WTC11 (cell line): Measurements from ENCODE around the gene OSBP2. TPM values are rescaled to one million over a fixed set of nuclear protein-coding genes. Genes with fewer than 3 reads are reported as not detected.

ENCODE experiments used
- ATAC-seq: fragments of 200-7000 bp; cut with Tn5 transposase; 2 replicates; pipeline ENCODE4 v1.10.0; 2021; ENCODE audit warnings: mild to moderate bottlenecking, moderate library complexity
- CTCF ChIA-PET: fragments of 300-600 bp; sonication (Branson Sonifier 250); formaldehyde crosslinking; loops from one replicate; lab custom pipeline; 2021; ENCODE audit warnings: antibody characterized with exemption; lab: Charles Lee
- POLR2A ChIA-PET: fragments of 350-600 bp; sonication (Branson Sonifier 250); formaldehyde crosslinking; loops from one replicate; lab custom pipeline; 2021; ENCODE audit warnings: antibody characterized with exemption; lab: Charles Lee
- DNase-seq: peaks from one replicate; pipeline ENCODE4 v3.0.0; 2021; ENCODE audit warnings: low spot score
- H3K27ac Mint-ChIP-seq: 2 replicates; pipeline ENCODE4 v1.8.0; 2021; ENCODE audit warnings: mixed read lengths
- H3K27me3 Mint-ChIP-seq: 2 replicates; pipeline ENCODE4 v1.8.0; 2021; ENCODE audit warnings: low read depth, mild to moderate bottlenecking, moderate library complexity, mixed read lengths
- H3K36me3 Mint-ChIP-seq: 2 replicates; pipeline ENCODE4 v1.8.0; 2021; ENCODE audit warnings: mixed read lengths
- H3K4me1 Mint-ChIP-seq: 2 replicates; pipeline ENCODE4 v1.8.0; 2022; ENCODE audit warnings: mixed read lengths
- H3K4me3 Mint-ChIP-seq: 2 replicates; pipeline ENCODE4 v1.8.0; 2021; ENCODE audit warnings: mild to moderate bottlenecking, moderate library complexity, mixed read lengths
- H3K9me3 Mint-ChIP-seq: 2 replicates; pipeline ENCODE4 v1.8.0; 2021; ENCODE audit warnings: mixed read lengths
- AR ChIP-seq: fragments of 250-450 bp; sonication (Bioruptor Pico); IDR thresholded peaks from 2 replicates; pipeline ENCODE4 v1.9.0; 2021; ENCODE audit warnings: mild to moderate bottlenecking
- CDX4 ChIP-seq: fragments of 250-450 bp; sonication (Bioruptor Pico); IDR thresholded peaks from 2 replicates; pipeline ENCODE4 v1.9.0; 2021; ENCODE audit warnings: moderate library complexity, mild to moderate bottlenecking, inconsistent platforms, borderline replicate concordance
- CREB1 ChIP-seq: sonication (generic); formaldehyde crosslinking; IDR thresholded peaks from 2 replicates; pipeline ENCODE4 v1.8.0; 2023; ENCODE audit warnings: mild to moderate bottlenecking, missing genetic modification reagents
- EMX1 ChIP-seq: fragments of 250-450 bp; sonication (Bioruptor Pico); IDR thresholded peaks from 2 replicates; pipeline ENCODE4 v1.8.0; 2021; ENCODE audit warnings: mild to moderate bottlenecking
- GABPB1 ChIP-seq: sonication (generic); formaldehyde crosslinking; IDR thresholded peaks from 2 replicates; pipeline ENCODE4 v1.8.1; 2023; ENCODE audit warnings: mild to moderate bottlenecking, missing genetic modification reagents
- JAZF1 ChIP-seq: fragments of 250-450 bp; sonication (Bioruptor Pico); IDR thresholded peaks from 2 replicates; pipeline ENCODE4 v1.9.0; 2021; ENCODE audit warnings: moderate library complexity, mild to moderate bottlenecking, inconsistent platforms
- NFATC4 ChIP-seq: fragments of 250-450 bp; sonication (Bioruptor Pico); IDR thresholded peaks from 2 replicates; pipeline ENCODE4 v1.9.0; 2021; ENCODE audit warnings: mild to moderate bottlenecking
- NFE2L1 ChIP-seq: sonication (generic); formaldehyde crosslinking; IDR thresholded peaks from 2 replicates; pipeline ENCODE4 v1.8.1; 2023; ENCODE audit warnings: missing genetic modification reagents
- NR3C1 ChIP-seq: sonication (generic); formaldehyde crosslinking; conservative IDR thresholded peaks from 2 replicates; pipeline ENCODE4 v1.8.1; 2023; ENCODE audit warnings: low read depth, mild to moderate bottlenecking, missing genetic modification reagents
- PREB ChIP-seq: sonication (generic); formaldehyde crosslinking; IDR thresholded peaks from 2 replicates; pipeline ENCODE4 v1.8.1; 2022; ENCODE audit warnings: mild to moderate bottlenecking, missing genetic modification reagents, moderate library complexity, borderline replicate concordance
- PRRX2 ChIP-seq: fragments of 250-450 bp; sonication (Bioruptor Pico); IDR thresholded peaks from 2 replicates; pipeline ENCODE4 v1.8.0; 2021; ENCODE audit warnings: mild to moderate bottlenecking
- RORB ChIP-seq: fragments of 250-450 bp; sonication (Bioruptor Pico); IDR thresholded peaks from 2 replicates; pipeline ENCODE4 v1.9.0; 2021; ENCODE audit warnings: mild to moderate bottlenecking
- TEAD1 ChIP-seq: sonication (generic); formaldehyde crosslinking; IDR thresholded peaks from 2 replicates; pipeline ENCODE4 v1.8.0; 2022; ENCODE audit warnings: mild to moderate bottlenecking, missing genetic modification reagents
- TP53 ChIP-seq: sonication (generic); formaldehyde crosslinking; IDR thresholded peaks from 2 replicates; pipeline ENCODE4 v1.8.1; 2023; ENCODE audit warnings: mild to moderate bottlenecking, missing genetic modification reagents
- ZBTB43 ChIP-seq: sonication (generic); formaldehyde crosslinking; IDR thresholded peaks from 2 replicates; pipeline ENCODE4 v1.8.1; 2023; ENCODE audit warnings: mild to moderate bottlenecking, missing genetic modification reagents
- ZNF219 ChIP-seq: sonication (generic); formaldehyde crosslinking; IDR thresholded peaks from 2 replicates; pipeline ENCODE4 v1.8.0; 2023; ENCODE audit warnings: missing genetic modification reagents, mild to moderate bottlenecking, borderline replicate concordance
- total RNA-seq: library from RNA; stranded (reverse); gene quantifications from 3 replicates; pipeline ENCODE4 v1.2.3, GENCODE V29; 2021
- TF ChIP-seq, protein P1 (sequence below): sonication (generic); formaldehyde crosslinking; IDR thresholded peaks from 2 replicates; pipeline ENCODE4 v1.8.1; 2023; ENCODE audit warnings: mild to moderate bottlenecking, missing genetic modification reagents
- TF ChIP-seq, protein P2 (sequence below): sonication (generic); formaldehyde crosslinking; IDR thresholded peaks from 2 replicates; pipeline ENCODE4 v1.8.0; 2023; ENCODE audit warnings: missing genetic modification reagents, mild to moderate bottlenecking, borderline replicate concordance
- TF ChIP-seq, protein P3 (sequence below): sonication (generic); formaldehyde crosslinking; IDR thresholded peaks from 2 replicates; pipeline ENCODE4 v1.8.0; 2022; ENCODE audit warnings: mild to moderate bottlenecking, missing genetic modification reagents
- TF ChIP-seq, protein P4 (sequence below): fragments of 250-450 bp; sonication (Bioruptor Pico); IDR thresholded peaks from 2 replicates; pipeline ENCODE4 v1.8.0; 2021; ENCODE audit warnings: mild to moderate bottlenecking

OSBP2 gene
- total RNA-seq, 1 experiment from 2014 or later = 4.1 TPM

GRCh38 chr22:30891781-30892180, 197.1 kb downstream of the OSBP2 start:
- no peak overlapping the region for H3K27ac Mint-ChIP-seq
- no peaks in the 10 kb centered on the region for H3K9me3 Mint-ChIP-seq
- TF ChIP-seq, protein P1, sequence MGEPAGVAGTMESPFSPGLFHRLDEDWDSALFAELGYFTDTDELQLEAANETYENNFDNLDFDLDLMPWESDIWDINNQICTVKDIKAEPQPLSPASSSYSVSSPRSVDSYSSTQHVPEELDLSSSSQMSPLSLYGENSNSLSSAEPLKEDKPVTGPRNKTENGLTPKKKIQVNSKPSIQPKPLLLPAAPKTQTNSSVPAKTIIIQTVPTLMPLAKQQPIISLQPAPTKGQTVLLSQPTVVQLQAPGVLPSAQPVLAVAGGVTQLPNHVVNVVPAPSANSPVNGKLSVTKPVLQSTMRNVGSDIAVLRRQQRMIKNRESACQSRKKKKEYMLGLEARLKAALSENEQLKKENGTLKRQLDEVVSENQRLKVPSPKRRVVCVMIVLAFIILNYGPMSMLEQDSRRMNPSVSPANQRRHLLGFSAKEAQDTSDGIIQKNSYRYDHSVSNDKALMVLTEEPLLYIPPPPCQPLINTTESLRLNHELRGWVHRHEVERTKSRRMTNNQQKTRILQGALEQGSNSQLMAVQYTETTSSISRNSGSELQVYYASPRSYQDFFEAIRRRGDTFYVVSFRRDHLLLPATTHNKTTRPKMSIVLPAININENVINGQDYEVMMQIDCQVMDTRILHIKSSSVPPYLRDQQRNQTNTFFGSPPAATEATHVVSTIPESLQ (CRISPR knock-in tag) = no peak
- no peak for TF ChIP-seq CREB1 (CRISPR knock-in tag)
- TF ChIP-seq, protein P2, sequence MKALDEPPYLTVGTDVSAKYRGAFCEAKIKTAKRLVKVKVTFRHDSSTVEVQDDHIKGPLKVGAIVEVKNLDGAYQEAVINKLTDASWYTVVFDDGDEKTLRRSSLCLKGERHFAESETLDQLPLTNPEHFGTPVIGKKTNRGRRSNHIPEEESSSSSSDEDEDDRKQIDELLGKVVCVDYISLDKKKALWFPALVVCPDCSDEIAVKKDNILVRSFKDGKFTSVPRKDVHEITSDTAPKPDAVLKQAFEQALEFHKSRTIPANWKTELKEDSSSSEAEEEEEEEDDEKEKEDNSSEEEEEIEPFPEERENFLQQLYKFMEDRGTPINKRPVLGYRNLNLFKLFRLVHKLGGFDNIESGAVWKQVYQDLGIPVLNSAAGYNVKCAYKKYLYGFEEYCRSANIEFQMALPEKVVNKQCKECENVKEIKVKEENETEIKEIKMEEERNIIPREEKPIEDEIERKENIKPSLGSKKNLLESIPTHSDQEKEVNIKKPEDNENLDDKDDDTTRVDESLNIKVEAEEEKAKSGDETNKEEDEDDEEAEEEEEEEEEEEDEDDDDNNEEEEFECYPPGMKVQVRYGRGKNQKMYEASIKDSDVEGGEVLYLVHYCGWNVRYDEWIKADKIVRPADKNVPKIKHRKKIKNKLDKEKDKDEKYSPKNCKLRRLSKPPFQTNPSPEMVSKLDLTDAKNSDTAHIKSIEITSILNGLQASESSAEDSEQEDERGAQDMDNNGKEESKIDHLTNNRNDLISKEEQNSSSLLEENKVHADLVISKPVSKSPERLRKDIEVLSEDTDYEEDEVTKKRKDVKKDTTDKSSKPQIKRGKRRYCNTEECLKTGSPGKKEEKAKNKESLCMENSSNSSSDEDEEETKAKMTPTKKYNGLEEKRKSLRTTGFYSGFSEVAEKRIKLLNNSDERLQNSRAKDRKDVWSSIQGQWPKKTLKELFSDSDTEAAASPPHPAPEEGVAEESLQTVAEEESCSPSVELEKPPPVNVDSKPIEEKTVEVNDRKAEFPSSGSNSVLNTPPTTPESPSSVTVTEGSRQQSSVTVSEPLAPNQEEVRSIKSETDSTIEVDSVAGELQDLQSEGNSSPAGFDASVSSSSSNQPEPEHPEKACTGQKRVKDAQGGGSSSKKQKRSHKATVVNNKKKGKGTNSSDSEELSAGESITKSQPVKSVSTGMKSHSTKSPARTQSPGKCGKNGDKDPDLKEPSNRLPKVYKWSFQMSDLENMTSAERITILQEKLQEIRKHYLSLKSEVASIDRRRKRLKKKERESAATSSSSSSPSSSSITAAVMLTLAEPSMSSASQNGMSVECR (CRISPR knock-in tag) = no peak
- TF ChIP-seq RORB (CRISPR knock-in tag) = no peak
- no peak for TF ChIP-seq NFATC4 (CRISPR knock-in tag)
- no peak for TF ChIP-seq TP53
- TF ChIP-seq, protein P3, sequence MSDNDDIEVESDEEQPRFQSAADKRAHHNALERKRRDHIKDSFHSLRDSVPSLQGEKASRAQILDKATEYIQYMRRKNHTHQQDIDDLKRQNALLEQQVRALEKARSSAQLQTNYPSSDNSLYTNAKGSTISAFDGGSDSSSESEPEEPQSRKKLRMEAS (CRISPR knock-in tag) = no peak
- TF ChIP-seq JAZF1 (CRISPR knock-in tag) = no peak
- no peak for TF ChIP-seq PRRX2
- TF ChIP-seq, protein P4, sequence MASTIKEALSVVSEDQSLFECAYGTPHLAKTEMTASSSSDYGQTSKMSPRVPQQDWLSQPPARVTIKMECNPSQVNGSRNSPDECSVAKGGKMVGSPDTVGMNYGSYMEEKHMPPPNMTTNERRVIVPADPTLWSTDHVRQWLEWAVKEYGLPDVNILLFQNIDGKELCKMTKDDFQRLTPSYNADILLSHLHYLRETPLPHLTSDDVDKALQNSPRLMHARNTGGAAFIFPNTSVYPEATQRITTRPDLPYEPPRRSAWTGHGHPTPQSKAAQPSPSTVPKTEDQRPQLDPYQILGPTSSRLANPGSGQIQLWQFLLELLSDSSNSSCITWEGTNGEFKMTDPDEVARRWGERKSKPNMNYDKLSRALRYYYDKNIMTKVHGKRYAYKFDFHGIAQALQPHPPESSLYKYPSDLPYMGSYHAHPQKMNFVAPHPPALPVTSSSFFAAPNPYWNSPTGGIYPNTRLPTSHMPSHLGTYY (CRISPR knock-in tag) = no peak
- TF ChIP-seq GABPB1 = no peak
- no peak for TF ChIP-seq NFE2L1 (CRISPR knock-in tag)
- TF ChIP-seq ZBTB43 (CRISPR knock-in tag) = no peak
- TF ChIP-seq EMX1 (CRISPR knock-in tag) = no peak
- no peak for TF ChIP-seq PREB (CRISPR knock-in tag)
- TF ChIP-seq, all 79 proteins: peak for 0
- peaks cover 4% of the 10 kb centered on the region; the same call in 1 of the 2 replicates for H3K36me3 Mint-ChIP-seq
- CTCF ChIA-PET = interaction anchor here (1.2 to 2.0 kb wide), 3 partner anchors 25 to 257 kb away, joined by 3 to 24 read pairs (median 8); no protein-coding TSS in a partner anchor
- no peak for DNase-seq
- H3K27me3 Mint-ChIP-seq = no peaks in the 10 kb centered on the region; the same call in 1 of the 2 replicates
- POLR2A ChIA-PET = no interaction called here
- peaks cover 21% of the 10 kb centered on the region for H3K4me1 Mint-ChIP-seq
- no peak for ATAC-seq
- no peak overlapping the region for H3K4me3 Mint-ChIP-seq

- H3K9me3 Mint-ChIP-seq = no peaks in the 10 kb centered on the region
- no peak for DNase-seq
- no peak for TF ChIP-seq AR
- TF ChIP-seq ZNF219 = no peak
- TF ChIP-seq CDX4 (CRISPR knock-in tag) = no peak
- TF ChIP-seq JAZF1 (CRISPR knock-in tag) = no peak
- TF ChIP-seq TEAD1 (CRISPR knock-in tag) = no peak
- TF ChIP-seq NR3C1 (CRISPR knock-in tag) = no peak
- TF ChIP-seq, protein P3 (CRISPR knock-in tag) = no peak
These were observed 197.6 kb downstream of the OSBP2 start for GRCh38 chr22:30892286-30892685.

More at GRCh38 chr22:30892286-30892685, 197.6 kb downstream of the OSBP2 start:
- Mint-ChIP-seq H3K27ac (no peak overlapping the region), H3K36me3 (peaks cover 4% of the 10 kb centered on the region; the same call in 1 of the 2 replicates), H3K27me3 (no peaks in the 10 kb centered on the region; the same call in 1 of the 2 replicates), H3K4me1 (peaks cover 16% of the 10 kb centered on the region), H3K4me3 (no peak overlapping the region)
- ChIA-PET POLR2A (no interaction called here), CTCF (no interaction called here)
- ATAC-seq = no peak
